MM.1S (cell line): ENCODE results near the gene CRYBG3.

Experiments
- DNase-seq: peaks from one replicate; pipeline ENCODE4 v3.0.0-alpha.2; 2015
- H2AFZ ChIP-seq: fragments of 300-600 bp; sonication (generic); 2 replicates; pipeline ENCODE4 v1.6.0; 2016; ENCODE audit warnings: antibody characterized with exemption, low read length
- H3F3A ChIP-seq: fragments of 300-600 bp; sonication (generic); 2 replicates; pipeline ENCODE4 v1.6.1; 2016; ENCODE audit warnings: mild to moderate bottlenecking, antibody characterized with exemption, low read length, moderate library complexity, mixed read lengths; ENCODE audit not compliant: insufficient read depth
- H3K27ac ChIP-seq: fragments of 300-600 bp; sonication (generic); 2 replicates; pipeline ENCODE4 v1.5.1; 2016; ENCODE audit warnings: mild to moderate bottlenecking, low read length
- H3K27me3 ChIP-seq: fragments of 300-600 bp; sonication (generic); replicated peaks from 2 replicates; pipeline ENCODE4 v1.6.0; 2016; ENCODE audit warnings: low read length; ENCODE audit not compliant: insufficient read depth
- H3K36me3 ChIP-seq: fragments of 300-600 bp; sonication (generic); replicated peaks from 2 replicates; pipeline ENCODE4 v1.6.1; 2016; ENCODE audit warnings: mild to moderate bottlenecking, low read length, mixed read lengths; ENCODE audit not compliant: insufficient read depth
- H3K4me1 ChIP-seq: fragments of 300-600 bp; sonication (generic); 2 replicates; pipeline ENCODE4 v1.6.1; 2016; ENCODE audit warnings: low read length, mixed read lengths
- H3K4me2 ChIP-seq: fragments of 300-600 bp; sonication (generic); 2 replicates; pipeline ENCODE4 v1.6.0; 2016; ENCODE audit warnings: low read depth, low read length
- H3K4me3 ChIP-seq: fragments of 300-600 bp; sonication (generic); 2 replicates; pipeline ENCODE4 v1.5.1; 2016; ENCODE audit warnings: low read length, mixed read lengths
- H3K79me2 ChIP-seq: fragments of 300-600 bp; sonication (generic); 2 replicates; pipeline ENCODE4 v1.6.1; 2016; ENCODE audit warnings: mixed run types, low read length, mixed read lengths
- H3K9ac ChIP-seq: fragments of 300-600 bp; sonication (generic); 2 replicates; pipeline ENCODE4 v1.6.1; 2016; ENCODE audit warnings: low read length, mixed read lengths
- H3K9me2 ChIP-seq: fragments of 300-600 bp; sonication (generic); replicated peaks from 2 replicates; pipeline ENCODE4 v1.6.1; 2016; ENCODE audit warnings: mild to moderate bottlenecking, low read length, mixed read lengths; ENCODE audit not compliant: insufficient read depth
- H3K9me3 ChIP-seq: fragments of 300-600 bp; sonication (generic); replicated peaks from 2 replicates; pipeline ENCODE4 v1.6.1; 2016; ENCODE audit warnings: mild to moderate bottlenecking, low read length, mixed read lengths; ENCODE audit not compliant: insufficient read depth
- H4K20me1 ChIP-seq: fragments of 300-600 bp; sonication (generic); 2 replicates; pipeline ENCODE4 v1.6.1; 2016; ENCODE audit warnings: mild to moderate bottlenecking, low read length, moderate library complexity, mixed read lengths; ENCODE audit not compliant: insufficient read depth
- EZH2 ChIP-seq: fragments of 300-600 bp; sonication (generic); optimal IDR thresholded peaks from 2 replicates; pipeline ENCODE3; 2017; ENCODE audit warnings: low read depth, mild to moderate bottlenecking, antibody characterized with exemption, low read length, mixed read lengths
- EZH2phosphoT487 ChIP-seq: fragments of 300-600 bp; sonication (generic); IDR thresholded peaks from 2 replicates; pipeline ENCODE4 v1.6.1; 2018; ENCODE audit warnings: antibody characterized with exemption, low read length
- TF ChIP-seq, protein P1 (sequence below): fragments of 300-600 bp; sonication (generic); IDR thresholded peaks from 2 replicates; pipeline ENCODE4 v1.5.1; 2016; ENCODE audit warnings: antibody characterized with exemption, low read length, mixed read lengths

CRYBG3 gene

DNA sequence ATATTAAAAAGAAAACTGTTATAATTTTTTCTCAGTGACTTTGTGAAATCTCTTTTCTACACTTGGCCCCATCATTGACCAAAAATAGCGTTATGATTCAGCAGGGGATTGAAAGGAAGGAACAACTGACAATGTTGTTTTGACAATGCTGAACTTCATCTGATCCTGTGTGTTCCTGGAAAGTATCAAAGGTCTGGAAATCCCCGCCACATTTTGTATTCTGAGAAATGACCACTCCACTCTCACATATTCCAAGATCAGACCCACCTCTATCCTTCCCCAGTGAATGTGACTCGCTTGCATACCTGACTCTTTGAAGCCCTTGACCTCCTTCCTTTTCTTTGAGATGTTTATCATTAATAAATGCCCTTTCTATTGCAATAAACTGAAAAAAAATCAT is 160.1 kb downstream of the CRYBG3 start:
- TF ChIP-seq, protein P1, sequence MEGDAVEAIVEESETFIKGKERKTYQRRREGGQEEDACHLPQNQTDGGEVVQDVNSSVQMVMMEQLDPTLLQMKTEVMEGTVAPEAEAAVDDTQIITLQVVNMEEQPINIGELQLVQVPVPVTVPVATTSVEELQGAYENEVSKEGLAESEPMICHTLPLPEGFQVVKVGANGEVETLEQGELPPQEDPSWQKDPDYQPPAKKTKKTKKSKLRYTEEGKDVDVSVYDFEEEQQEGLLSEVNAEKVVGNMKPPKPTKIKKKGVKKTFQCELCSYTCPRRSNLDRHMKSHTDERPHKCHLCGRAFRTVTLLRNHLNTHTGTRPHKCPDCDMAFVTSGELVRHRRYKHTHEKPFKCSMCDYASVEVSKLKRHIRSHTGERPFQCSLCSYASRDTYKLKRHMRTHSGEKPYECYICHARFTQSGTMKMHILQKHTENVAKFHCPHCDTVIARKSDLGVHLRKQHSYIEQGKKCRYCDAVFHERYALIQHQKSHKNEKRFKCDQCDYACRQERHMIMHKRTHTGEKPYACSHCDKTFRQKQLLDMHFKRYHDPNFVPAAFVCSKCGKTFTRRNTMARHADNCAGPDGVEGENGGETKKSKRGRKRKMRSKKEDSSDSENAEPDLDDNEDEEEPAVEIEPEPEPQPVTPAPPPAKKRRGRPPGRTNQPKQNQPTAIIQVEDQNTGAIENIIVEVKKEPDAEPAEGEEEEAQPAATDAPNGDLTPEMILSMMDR: no peak
- TF ChIP-seq EZH2 (no peak), EZH2phosphoT487 (no peak)
- H3K4me3 ChIP-seq: no peak overlapping the region
- H4K20me1 ChIP-seq: no peaks in the 10 kb centered on the region
- H3K9ac ChIP-seq: no peak overlapping the region
- H3K4me1 ChIP-seq: peaks cover 21% of the 10 kb centered on the region
- H3K27me3 ChIP-seq: no peaks in the 10 kb centered on the region
- no peaks in the 10 kb centered on the region for H3K36me3 ChIP-seq
- H3K27ac ChIP-seq: peak overlapping the region; percentile 30; the same call in 1 of the 2 replicates
- peak; percentile 55 for DNase-seq
- H3K9me3 ChIP-seq: no peaks in the 10 kb centered on the region
- H2AFZ ChIP-seq: no peak overlapping the region; the same call in 1 of the 2 replicates
- H3K4me2 ChIP-seq: peak overlapping the region; percentile 46
- 0 out of 2 replicates have a peak, but pooled peaks cover 5% of the 10 kb centered on the region for H3F3A ChIP-seq
- H3K9me2 ChIP-seq: no peaks in the 10 kb centered on the region
- no peaks in the 10 kb centered on the region for H3K79me2 ChIP-seq

DNA sequence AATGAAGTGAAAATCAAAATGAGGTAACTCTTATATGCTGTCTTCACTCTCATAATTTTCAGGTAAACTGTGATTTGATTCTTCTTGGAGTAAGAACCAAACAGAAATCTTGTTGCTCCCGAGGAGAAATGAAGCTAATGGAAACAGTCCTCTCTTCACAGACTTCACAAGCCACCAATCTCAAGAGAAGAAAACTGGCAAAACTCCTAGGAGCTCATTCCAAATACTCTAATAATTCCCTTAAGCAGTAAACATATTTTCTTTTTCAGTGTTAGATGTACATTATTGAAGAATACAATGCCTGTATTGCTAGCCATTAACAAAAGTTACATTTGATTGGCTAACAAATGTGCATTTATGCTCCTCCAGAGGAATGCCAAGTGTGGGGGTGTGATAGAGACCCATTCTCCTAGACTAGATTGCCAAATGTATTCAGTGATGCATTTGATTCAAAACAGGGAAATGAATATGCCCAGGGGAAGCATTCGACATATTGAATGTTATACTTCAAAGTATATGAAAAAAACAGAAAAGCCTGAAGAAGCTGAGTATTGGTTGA is 162.2 kb downstream of the CRYBG3 start:
- Histone ChIP-seq H3K27ac (no peak overlapping the region), H3K9me2 (no peaks in the 10 kb centered on the region), H3K9ac (no peak overlapping the region), H3K4me3 (no peak overlapping the region), H2AFZ (no peak overlapping the region), H3K4me2 (no peak overlapping the region), H3K36me3 (no peaks in the 10 kb centered on the region), H3K79me2 (no peaks in the 10 kb centered on the region), H3K9me3 (no peaks in the 10 kb centered on the region), H3K27me3 (no peaks in the 10 kb centered on the region), H4K20me1 (no peaks in the 10 kb centered on the region), H3K4me1 (peaks cover 21% of the 10 kb centered on the region), H3F3A (0 out of 2 replicates have a peak, but pooled peaks cover 5% of the 10 kb centered on the region)
- TF ChIP-seq, protein P1: no peak
- no peak for TF ChIP-seq EZH2
- no peak for TF ChIP-seq EZH2phosphoT487
- no peak for DNase-seq

DNA sequence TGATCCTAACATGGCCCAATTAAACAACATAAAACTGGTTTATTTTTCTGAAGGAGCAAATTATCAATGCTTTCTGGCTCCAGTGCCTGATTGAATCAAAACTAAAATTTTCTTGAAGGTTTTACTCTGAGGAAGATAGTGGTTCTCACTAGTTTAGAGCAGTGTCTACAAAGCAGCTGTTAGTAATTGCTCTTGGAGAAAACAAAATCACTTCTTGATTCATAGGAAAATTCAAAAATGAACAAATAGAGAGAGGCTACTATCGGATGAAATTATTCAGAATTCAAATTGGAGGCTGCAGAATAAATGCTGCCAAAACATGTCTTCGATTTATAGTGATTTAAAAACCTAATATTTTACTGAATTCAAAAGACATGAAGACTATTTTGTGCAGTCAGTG is 165.5 kb downstream of the CRYBG3 start:
- no peak overlapping the region for H3K9ac ChIP-seq
- no peak overlapping the region for H2AFZ ChIP-seq
- TF ChIP-seq, protein P1: no peak
- TF ChIP-seq EZH2 (no peak), EZH2phosphoT487 (no peak)
- H3K4me3 ChIP-seq: no peak overlapping the region
- H3K9me2 ChIP-seq: no peaks in the 10 kb centered on the region
- H3K79me2 ChIP-seq: no peaks in the 10 kb centered on the region
- H3K27ac ChIP-seq: no peak overlapping the region
- H3K27me3 ChIP-seq: no peaks in the 10 kb centered on the region
- H3K4me2 ChIP-seq: no peak overlapping the region
- no peak for DNase-seq
- no peaks in the 10 kb centered on the region for H3F3A ChIP-seq
- H3K36me3 ChIP-seq: no peaks in the 10 kb centered on the region
- H4K20me1 ChIP-seq: no peaks in the 10 kb centered on the region
- no peaks in the 10 kb centered on the region for H3K9me3 ChIP-seq
- H3K4me1 ChIP-seq: peaks cover 23% of the 10 kb centered on the region
